T-helper 22 cell (primary cell): ENCODE data around the gene MISP3.

ENCODE experiments used
- DNase-seq: peaks from one replicate; pipeline ENCODE4 v3.0.0-alpha.2; 2020; ENCODE audit warnings: low read depth

MISP3 gene

GRCh38 chr19:14102756-14103155 is 30.2 kb downstream of the MISP3 start:
- DNase-seq = no peak

- no peak for DNase-seq
These were observed 30.7 kb downstream of the MISP3 start for GRCh38 chr19:14103310-14103709.

GRCh38 chr19:14105680-14106079 is 33.1 kb downstream of the MISP3 start:
- no peak for DNase-seq

- DNase-seq = no peak
These were observed 34.3 kb downstream of the MISP3 start for GRCh38 chr19:14106840-14107239.

GRCh38 chr19:14107581-14108461 is 35.2 kb downstream of the MISP3 start:
- DNase-seq = no peak

- no peak for DNase-seq
These were observed 38.1 kb downstream of the MISP3 start for GRCh38 chr19:14110650-14111049.

GRCh38 chr19:14111486-14111885 is 38.9 kb downstream of the MISP3 start:
- no peak for DNase-seq

GRCh38 chr19:14112051-14112808 is 39.6 kb downstream of the MISP3 start:
- DNase-seq = no peak

- DNase-seq = no peak
These were observed 40.3 kb downstream of the MISP3 start for GRCh38 chr19:14112809-14113385.

- DNase-seq = peak; percentile 17
These were observed 41.3 kb downstream of the MISP3 start for GRCh38 chr19:14113762-14114414.

- DNase-seq = no peak
These were observed 41.9 kb downstream of the MISP3 start for GRCh38 chr19:14114439-14114838.

GRCh38 chr19:14114854-14115253 is 42.3 kb downstream of the MISP3 start:
- DNase-seq = no peak

- no peak for DNase-seq
These were observed 43.2 kb downstream of the MISP3 start for GRCh38 chr19:14115756-14116155.

GRCh38 chr19:14116525-14116917 is 43.9 kb downstream of the MISP3 start:
- no peak for DNase-seq

- DNase-seq = no peak
These were observed 44.5 kb downstream of the MISP3 start for GRCh38 chr19:14116918-14117578.

- peak; percentile 98 for DNase-seq
These were observed 45.1 kb downstream of the MISP3 start, which contains the start of gene PRKACA for GRCh38 chr19:14117668-14118164. Gene PRKACA (minus strand): TSS chr19:14117762. CDS start chr19:14117547, 215 bp downstream.

GRCh38 chr19:14118165-14119051 is 45.8 kb downstream of the MISP3 start:
- DNase-seq = peak; percentile 39

GRCh38 chr19:14119146-14119545 is 46.6 kb downstream of the MISP3 start:
- no peak for DNase-seq

GRCh38 chr19:14119644-14120496 is 47.3 kb downstream of the MISP3 start:
- no peak for DNase-seq

- no peak for DNase-seq
These were observed 47.9 kb downstream of the MISP3 start for GRCh38 chr19:14120497-14120780.
